GM18507 (cell line): Measurements from ENCODE around the gene CACNA2D3.
A peak's percentile ranks its signal among the peaks of the same experiment; 100 is the strongest.

Experiments
- DNase-seq: peaks from one replicate; pipeline ENCODE4 v3.0.0; 2011; ENCODE audit warnings: low read depth; ENCODE audit not compliant: insufficient read length; ENCODE audit errors: extremely low spot score
- FAIRE-seq: peaks from 2 replicates; lab custom pipeline; 2011; peaks lifted over from hg19 to GRCh38; lab: Jason Lieb, UNC

Gene CACNA2D3

GRCh38 chr3:54125300-54125699, 2.9 kb downstream of the CACNA2D3 start:
- FAIRE-seq (no peak), DNase-seq (no peak)

GRCh38 chr3:54126551-54126950, 4.2 kb downstream of the CACNA2D3 start:
- FAIRE-seq, result no peak
- DNase-seq, result no peak

GRCh38 chr3:54127499-54128056, 5.2 kb downstream of the CACNA2D3 start:
- DNase-seq, result no peak
- no peak for FAIRE-seq

- FAIRE-seq (no peak), DNase-seq (no peak)
Measured at GRCh38 chr3:54131026-54131605, 8.8 kb downstream of the CACNA2D3 start.

GRCh38 chr3:54131890-54132289, 9.5 kb downstream of the CACNA2D3 start:
- no peak for FAIRE-seq
- no peak for DNase-seq

GRCh38 chr3:54132685-54133084, 10.3 kb downstream of the CACNA2D3 start:
- FAIRE-seq, result no peak
- no peak for DNase-seq

GRCh38 chr3:54133196-54133595, 10.8 kb downstream of the CACNA2D3 start:
- FAIRE-seq (no peak), DNase-seq (no peak)

GRCh38 chr3:54134155-54134554, 11.8 kb downstream of the CACNA2D3 start:
- DNase-seq (no peak), FAIRE-seq (no peak)

GRCh38 chr3:54134713-54135112, 12.4 kb downstream of the CACNA2D3 start:
- no peak for DNase-seq
- FAIRE-seq, result no peak

GRCh38 chr3:54137311-54137710, 15.0 kb downstream of the CACNA2D3 start:
- no peak for FAIRE-seq
- no peak for DNase-seq

GRCh38 chr3:54138937-54139547, 16.7 kb downstream of the CACNA2D3 start:
- DNase-seq (no peak), FAIRE-seq (no peak)

- FAIRE-seq, result no peak
- DNase-seq, result no peak
Measured at GRCh38 chr3:54139630-54140029, 17.3 kb downstream of the CACNA2D3 start.

GRCh38 chr3:54144284-54144683, 21.9 kb downstream of the CACNA2D3 start:
- no peak for FAIRE-seq
- DNase-seq, result no peak

- DNase-seq (peak; percentile 8), FAIRE-seq (no peak)
Measured at GRCh38 chr3:54146506-54147239, 24.3 kb downstream of the CACNA2D3 start.

- DNase-seq, result no peak
- no peak for FAIRE-seq
Measured at GRCh38 chr3:54150864-54151467, 28.6 kb downstream of the CACNA2D3 start.

GRCh38 chr3:54153477-54153876, 31.1 kb downstream of the CACNA2D3 start:
- DNase-seq, result no peak
- FAIRE-seq, result no peak

GRCh38 chr3:54157860-54158259, 35.5 kb downstream of the CACNA2D3 start:
- DNase-seq, result no peak
- FAIRE-seq, result no peak

- no peak for FAIRE-seq
- no peak for DNase-seq
Measured at GRCh38 chr3:54159917-54160316, 37.6 kb downstream of the CACNA2D3 start.

GRCh38 chr3:54163441-54163840, 41.1 kb downstream of the CACNA2D3 start:
- FAIRE-seq (no peak), DNase-seq (no peak)
